ENCODE measurements around the gene TUBA8.

GRCh38 chr22:18147791-18148190 lies 37.2 kb downstream of the TUBA8 start:
- no peak for TF ChIP-seq CTCF (IDR thresholded peaks at IDR 0.05)
- TF ChIP-seq POLR2A (IDR thresholded peaks at IDR 0.05) = no peak
